ENCODE measurements around the gene UCKL1. TPM values are rescaled to one million over a fixed set of nuclear protein-coding genes. Genes with fewer than 3 reads are reported as not detected.

Gene UCKL1
- total RNA-seq, 6 experiments from 2014 or later, result 13.1 to 28.5 (median 16.9) TPM

DNA sequence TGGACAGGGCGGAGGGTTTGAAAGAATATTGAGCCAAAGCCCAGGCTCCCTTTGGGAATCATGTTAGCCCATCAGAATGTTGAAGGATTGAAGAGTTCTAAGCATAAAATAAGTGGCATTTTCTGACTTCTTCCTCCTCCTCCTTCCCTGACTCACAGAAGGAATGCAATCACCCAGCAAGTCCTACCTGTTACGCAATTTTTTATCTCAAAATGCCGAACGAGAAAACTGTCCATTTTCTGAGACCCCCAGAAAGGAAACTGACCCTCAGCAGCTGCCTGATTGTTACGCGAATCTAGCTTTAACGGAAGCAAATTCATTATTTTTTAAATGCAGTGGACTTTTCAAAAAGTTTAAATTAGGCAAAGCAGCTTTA lies 66.0 kb downstream of the UCKL1 start:
- WGBS (ENCODE audit: insufficient coverage, low coverage, low lambda C conversion rate, missing lambda C conversion rate), result 72% methylated on average over 7 of the region's 7 CpGs
- Histone ChIP-seq H3K9me3 (no peaks in the 10 kb centered on the region), H3K27me3 (no peaks in the 10 kb centered on the region), H3K27ac (no peak overlapping the region), H3K4me3 (no peak overlapping the region), H3K4me1 (peaks cover 0 to 7% (median 0%) of the 10 kb centered on the region in 4 donors), H3K36me3 (peaks cover 0 to 38% (median 11%) of the 10 kb centered on the region in 4 donors)
- intact Hi-C loops (cut with DNase I), result no loop called here
- DNase-seq (no peak), ATAC-seq (no peak)
- TF ChIP-seq, protein P1, sequence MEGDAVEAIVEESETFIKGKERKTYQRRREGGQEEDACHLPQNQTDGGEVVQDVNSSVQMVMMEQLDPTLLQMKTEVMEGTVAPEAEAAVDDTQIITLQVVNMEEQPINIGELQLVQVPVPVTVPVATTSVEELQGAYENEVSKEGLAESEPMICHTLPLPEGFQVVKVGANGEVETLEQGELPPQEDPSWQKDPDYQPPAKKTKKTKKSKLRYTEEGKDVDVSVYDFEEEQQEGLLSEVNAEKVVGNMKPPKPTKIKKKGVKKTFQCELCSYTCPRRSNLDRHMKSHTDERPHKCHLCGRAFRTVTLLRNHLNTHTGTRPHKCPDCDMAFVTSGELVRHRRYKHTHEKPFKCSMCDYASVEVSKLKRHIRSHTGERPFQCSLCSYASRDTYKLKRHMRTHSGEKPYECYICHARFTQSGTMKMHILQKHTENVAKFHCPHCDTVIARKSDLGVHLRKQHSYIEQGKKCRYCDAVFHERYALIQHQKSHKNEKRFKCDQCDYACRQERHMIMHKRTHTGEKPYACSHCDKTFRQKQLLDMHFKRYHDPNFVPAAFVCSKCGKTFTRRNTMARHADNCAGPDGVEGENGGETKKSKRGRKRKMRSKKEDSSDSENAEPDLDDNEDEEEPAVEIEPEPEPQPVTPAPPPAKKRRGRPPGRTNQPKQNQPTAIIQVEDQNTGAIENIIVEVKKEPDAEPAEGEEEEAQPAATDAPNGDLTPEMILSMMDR (IDR thresholded peaks at IDR 0.05), result no peak
- no peak for TF ChIP-seq POLR2A (IDR thresholded peaks at IDR 0.05)

MicroRNAs encoded within 50 kb of the gene (microRNA counts, 767-probe panel; counts per million panel counts)
- 237 counts per million for microRNA hsa-miR-1914-5p
- microRNA hsa-miR-647, result 237 counts per million
- 237 counts per million for microRNA hsa-miR-941

Small RNA genes within 50 kb of the gene (microRNA-seq; reads per million reads assigned to microRNA genes)
- gene MIR1914 (0.58 to 0.64 reads per million in 2 donors), gene MIR647 (0 reads per million in 2 donors), gene MIR941-1 (0 reads per million in 2 donors), gene MIR941-2 (0 reads per million in 2 donors), gene MIR941-3 (0 reads per million in 2 donors), gene MIR941-4 (0 reads per million in 2 donors), gene MIR941-5 (0 reads per million in 2 donors)

Small RNA genes within 50 kb of the gene (small RNA-seq; reads per million reads assigned to genes)
- 0 reads per million in 2 experiments for gene MIR647
- gene MIR941-2, result 0 reads per million in 2 experiments
- gene MIR941-4, result 0 reads per million in 2 experiments
- 0 reads per million in 2 experiments for gene MIR941-5
- 0 reads per million in 2 experiments for gene RNU1-134P

Other genes with a start within 250 kb of the UCKL1 start
- 10 to 100 TPM; 16.0 to 22.2 (median 20.2) TPM for gene ARFRP1, start 248.4 kb downstream of the UCKL1 start, total RNA-seq
- gene ZGPAT, start 248.4 kb downstream of the UCKL1 start, total RNA-seq, result 10 to 100 TPM; 18.7 to 68.9 (median 31.9) TPM
- 100 to 1,000 TPM in 2 of 6 experiments, 10 to 100 TPM in 4; 37.0 to 118 (median 65.5) TPM for gene LIME1, start 219.8 kb downstream of the UCKL1 start, total RNA-seq
- 100 to 1,000 TPM in 2 of 6 experiments, 10 to 100 TPM in 4; 36.0 to 180 (median 73.8) TPM for gene SLC2A4RG, start 216.6 kb downstream of the UCKL1 start, total RNA-seq
- gene ZBTB46, start 125.2 kb downstream of the UCKL1 start, total RNA-seq, result 1 to 10 TPM; 1.2 to 4.2 (median 2.4) TPM
- gene ABHD16B, start 94.9 kb downstream of the UCKL1 start, total RNA-seq, result not detected
- 10 to 100 TPM; 20.1 to 46.8 (median 30.5) TPM for gene TPD52L2, start 91.1 kb downstream of the UCKL1 start, total RNA-seq
- gene DNAJC5, start 61.3 kb downstream of the UCKL1 start, total RNA-seq, result 10 to 100 TPM; 10.7 to 26.0 (median 15.1) TPM
- 10 to 100 TPM; 10.8 to 16.8 (median 14.0) TPM for gene ZNF512B, start 13.5 kb upstream of the UCKL1 start, total RNA-seq
- 1 to 10 TPM; 2.7 to 6.7 (median 3.5) TPM for gene SAMD10, start 23.2 kb upstream of the UCKL1 start, total RNA-seq
- 10 to 100 TPM; 21.7 to 28.9 (median 24.4) TPM for gene PRPF6, start 24.7 kb upstream of the UCKL1 start, total RNA-seq
- gene C20orf204, start 79.8 kb upstream of the UCKL1 start, total RNA-seq, result 1 to 10 TPM in 1 of 6 experiments, under 1 TPM in 4, not detected in 1; 0.29 to 1.1 (median 0.44) TPM
- gene SOX18, start 93.2 kb upstream of the UCKL1 start, total RNA-seq, result 1 to 10 TPM; 4.1 to 7.8 (median 5.6) TPM
- gene TCEA2, start 106.8 kb upstream of the UCKL1 start, total RNA-seq, result 10 to 100 TPM; 14.8 to 45.6 (median 28.6) TPM
- gene RGS19, start 123.1 kb upstream of the UCKL1 start, total RNA-seq, result 10 to 100 TPM in 2 of 6 experiments, 1 to 10 TPM in 4; 2.6 to 10.9 (median 5.7) TPM
- gene OPRL1, start 123.7 kb upstream of the UCKL1 start, total RNA-seq, result under 1 TPM in 5 of 6 experiments, not detected in 1; 0.13 to 0.32 (median 0.25) TPM
- gene LKAAEAR1, start 128.0 kb upstream of the UCKL1 start, total RNA-seq, result not detected
- not detected for gene NPBWR2, start 151.1 kb upstream of the UCKL1 start, total RNA-seq
- gene MYT1, start 208.0 kb upstream of the UCKL1 start, total RNA-seq, result under 1 TPM in 2 of 6 experiments, not detected in 4; 0.06 to 0.09 TPM